Large intestine (tissue), 3 donors: ENCODE data around the gene R3HDM4. TPM values are rescaled to one million over a fixed set of nuclear protein-coding genes. Genes with fewer than 3 reads are reported as not detected.
A peak's percentile ranks its signal among the peaks of the same experiment; 100 is the strongest.

ENCODE experiments used
- DNase-seq, 2 donors: peaks; one replicate each; pipeline versions ENCODE4 v3.0.0 to v3.0.0-alpha.2; 2013
- H3K27ac ChIP-seq: one replicate; pipeline ENCODE4 v1.5.1; 2013; ENCODE audit warnings: low read length
- H3K27me3 ChIP-seq: 2 replicates; pipeline ENCODE4 v1.6.1; 2013; ENCODE audit warnings: low read length; ENCODE audit not compliant: control insufficient read depth, insufficient read depth
- H3K36me3 ChIP-seq: 2 replicates; pipeline ENCODE4 v1.6.1; 2013; ENCODE audit warnings: low read length; ENCODE audit not compliant: control insufficient read depth, insufficient read depth
- H3K4me1 ChIP-seq: one replicate; pipeline ENCODE4 v1.6.1; 2013; ENCODE audit warnings: low read length; ENCODE audit not compliant: control insufficient read depth, insufficient read depth
- H3K4me3 ChIP-seq: one replicate; pipeline ENCODE4 v1.5.1; 2013; ENCODE audit warnings: low read length
- H3K9me3 ChIP-seq: one replicate; pipeline ENCODE4 v1.6.1; 2013; ENCODE audit warnings: mild to moderate bottlenecking, low read depth, low read length, moderate library complexity; ENCODE audit not compliant: control insufficient read depth
- WGBS: methylation state at CpG from one replicate; pipeline ENCODE4 v1.1.5; 2013; ENCODE audit warnings: low lambda C conversion rate; ENCODE audit not compliant: insufficient coverage; 5-methylcytosine and 5-hydroxymethylcytosine counted together
- polyA plus RNA-seq: library from polyadenylated mRNA; unstranded; fragments of 120-200 nt; gene quantifications from one replicate; pipeline ENCODE4 v1.2.1, GENCODE V29; 2013

R3HDM4 gene
- polyA plus RNA-seq, 1 donor, result 44.0 TPM

- peaks cover 13% of the 10 kb centered on the region for H3K4me1 ChIP-seq
- H3K27me3 ChIP-seq, result peaks cover 25% of the 10 kb centered on the region
- peaks cover 11% of the 10 kb centered on the region for H3K36me3 ChIP-seq
- no peak overlapping the region for H3K27ac ChIP-seq
- H3K4me3 ChIP-seq, result no peak overlapping the region
- no peak for DNase-seq
- peaks cover 27% of the 10 kb centered on the region for H3K9me3 ChIP-seq
- WGBS, result no CpG with 5 or more reads among the region's 7 CpGs
Observed at GRCh38 chr19:863315-863620, 49.8 kb downstream of the R3HDM4 start.

GRCh38 chr19:862581-863314, 50.3 kb downstream of the R3HDM4 start:
- DNase-seq, result peak; percentile 42 to 51
- WGBS, result no CpG with 5 or more reads among the region's 48 CpGs
- peaks cover 6% of the 10 kb centered on the region for H3K36me3 ChIP-seq
- H3K4me3 ChIP-seq, result no peak overlapping the region
- H3K27me3 ChIP-seq, result peaks cover 25% of the 10 kb centered on the region
- H3K4me1 ChIP-seq, result peaks cover 13% of the 10 kb centered on the region
- H3K9me3 ChIP-seq, result peaks cover 22% of the 10 kb centered on the region
- H3K27ac ChIP-seq, result no peak overlapping the region

GRCh38 chr19:861756-862580, 51.1 kb downstream of the R3HDM4 start:
- Histone ChIP-seq H3K27me3 (peaks cover 25% of the 10 kb centered on the region), H3K4me3 (no peak overlapping the region), H3K27ac (no peak overlapping the region), H3K4me1 (peaks cover 13% of the 10 kb centered on the region), H3K9me3 (peaks cover 21% of the 10 kb centered on the region), H3K36me3 (no peaks in the 10 kb centered on the region)
- WGBS, result no CpG with 5 or more reads among the region's 60 CpGs
- peak; percentile 70 to 74 for DNase-seq

GRCh38 chr19:861141-861755, 51.8 kb downstream of the R3HDM4 start:
- Histone ChIP-seq H3K36me3 (no peaks in the 10 kb centered on the region), H3K27me3 (peaks cover 25% of the 10 kb centered on the region), H3K4me3 (no peak overlapping the region), H3K27ac (no peak overlapping the region), H3K9me3 (peaks cover 21% of the 10 kb centered on the region), H3K4me1 (peaks cover 13% of the 10 kb centered on the region)
- no CpG with 5 or more reads among the region's 35 CpGs for WGBS
- DNase-seq, result no peak

GRCh38 chr19:858868-859843, 53.9 kb downstream of the R3HDM4 start, which contains the start of gene CFD:
TSS of gene CFD (plus strand) at chr19:859664. CDS start at chr19:859690, 26 bp downstream.
- peaks cover 13% of the 10 kb centered on the region for H3K4me1 ChIP-seq
- H3K4me3 ChIP-seq, result peak within 1 kb of the TSS; percentile 34
- WGBS, result no CpG with 5 or more reads among the region's 24 CpGs
- peaks cover 24% of the 10 kb centered on the region for H3K9me3 ChIP-seq
- no peak within 1 kb of the TSS for H3K27ac ChIP-seq
- H3K36me3 ChIP-seq, result no peaks in the 10 kb centered on the region
- no peak for DNase-seq
- H3K27me3 ChIP-seq, result peaks cover 27% of the 10 kb centered on the region

- H3K9me3 ChIP-seq, result peaks cover 22% of the 10 kb centered on the region
- H3K27ac ChIP-seq, result no peak overlapping the region
- H3K27me3 ChIP-seq, result peaks cover 33% of the 10 kb centered on the region
- no peaks in the 10 kb centered on the region for H3K36me3 ChIP-seq
- DNase-seq, result no peak
- H3K4me3 ChIP-seq, result no peak overlapping the region
- WGBS, result no CpG with 5 or more reads among the region's 9 CpGs
- H3K4me1 ChIP-seq, result peaks cover 13% of the 10 kb centered on the region
Observed at GRCh38 chr19:858284-858683, 54.7 kb downstream of the R3HDM4 start.

GRCh38 chr19:855566-856120, 57.4 kb downstream of the R3HDM4 start:
- Histone ChIP-seq H3K4me3 (no peak overlapping the region), H3K9me3 (peaks cover 16% of the 10 kb centered on the region), H3K27me3 (peaks cover 42% of the 10 kb centered on the region), H3K36me3 (no peaks in the 10 kb centered on the region), H3K4me1 (peaks cover 14% of the 10 kb centered on the region), H3K27ac (no peak overlapping the region)
- no peak for DNase-seq
- no CpG with 5 or more reads among the region's 40 CpGs for WGBS

- H3K27ac ChIP-seq, result no peak overlapping the region
- peaks cover 16% of the 10 kb centered on the region for H3K4me1 ChIP-seq
- no CpG with 5 or more reads among the region's 12 CpGs for WGBS
- peaks cover 45% of the 10 kb centered on the region for H3K27me3 ChIP-seq
- peaks cover 16% of the 10 kb centered on the region for H3K9me3 ChIP-seq
- no peak overlapping the region for H3K4me3 ChIP-seq
- no peak for DNase-seq
- no peaks in the 10 kb centered on the region for H3K36me3 ChIP-seq
Observed at GRCh38 chr19:855142-855541, 57.9 kb downstream of the R3HDM4 start.

GRCh38 chr19:854549-854948, 58.5 kb downstream of the R3HDM4 start:
- peaks cover 15% of the 10 kb centered on the region for H3K9me3 ChIP-seq
- no peaks in the 10 kb centered on the region for H3K36me3 ChIP-seq
- H3K27ac ChIP-seq, result no peak overlapping the region
- H3K27me3 ChIP-seq, result peaks cover 39% of the 10 kb centered on the region
- no peak for DNase-seq
- H3K4me1 ChIP-seq, result peaks cover 12% of the 10 kb centered on the region
- WGBS, result no CpG with 5 or more reads among the region's 6 CpGs
- H3K4me3 ChIP-seq, result no peak overlapping the region
